Spleen (tissue), 11 donors: ENCODE results near the gene NECTIN1. TPM values are rescaled to one million over a fixed set of nuclear protein-coding genes. Genes with fewer than 3 reads are reported as not detected.

ENCODE experiments used
- DNase-seq: peaks from one replicate; pipeline ENCODE4 v3.0.0-alpha.2; 2020
- H3K27ac ChIP-seq, 8 donors: fragments of 200-600 bp; sonication (generic) in 7 of 8; 1 replicate in 4 of 8; 2 replicates in 4 of 8; pipeline versions ENCODE4 v1.5.0 to v1.8.0; 2016 to 2021; ENCODE audit warnings: inconsistent platforms in 4 of 8, mild to moderate bottlenecking in 4 of 8, moderate library complexity in 1 of 8
- H3K27me3 ChIP-seq, 7 donors: fragments of 200-600 bp; sonication (generic) in 6 of 7; replicated peaks in 1 of 7; 1 replicate in 4 of 7; 2 replicates in 3 of 7; pipeline versions ENCODE4 v1.5.0 to v1.8.0; 2016 to 2021; ENCODE audit warnings: inconsistent platforms in 3 of 7, mild to moderate bottlenecking in 1 of 7
- H3K36me3 ChIP-seq, 6 donors: fragments of 200-600 bp; sonication (generic) in 5 of 6; 1 replicate in 4 of 6; 2 replicates in 2 of 6; pipeline versions ENCODE4 v1.5.0 to v1.8.0; 2016 to 2021; ENCODE audit warnings: inconsistent platforms in 2 of 6
- H3K4me1 ChIP-seq, 6 donors: fragments of 200-600 bp; sonication (generic) in 5 of 6; 1 replicate in 3 of 6; 2 replicates in 3 of 6; pipeline versions ENCODE4 v1.5.0 to v1.8.0; 2016 to 2021; ENCODE audit warnings: inconsistent platforms in 3 of 6
- H3K4me3 ChIP-seq, 8 donors: fragments of 200-600 bp; sonication (generic) in 7 of 8; 1 replicate in 4 of 8; 2 replicates in 4 of 8; pipeline versions ENCODE4 v1.5.0 to v1.8.0; 2016 to 2021; ENCODE audit warnings: inconsistent platforms in 4 of 8, mild to moderate bottlenecking in 4 of 8, moderate library complexity in 2 of 8
- H3K9me3 ChIP-seq, 8 donors: fragments of 200-600 bp; sonication (generic) in 7 of 8; 1 replicate in 4 of 8; 2 replicates in 4 of 8; pipeline versions ENCODE4 v1.5.0 to v1.8.0; 2016 to 2021; ENCODE audit warnings: inconsistent platforms in 4 of 8
- POLR2A ChIP-seq, 3 donors: fragments of 450-650 bp; IDR thresholded peaks; one replicate each; pipeline ENCODE4 v1.5.1; 2017; ENCODE audit warnings: antibody characterized with exemption in 3 of 3, mild to moderate bottlenecking in 1 of 3
- POLR2AphosphoS5 ChIP-seq, 3 donors: sonication (generic); formaldehyde crosslinking; IDR thresholded peaks; one replicate each; pipeline ENCODE4 v1.5.1; 2017; ENCODE audit warnings: antibody characterized with exemption in 3 of 3
- WGBS, 5 donors: extraction: QIAGEN DNeasy Blood & Tissue Kit in 3 of 5; methylation state at CpG; one replicate each; pipeline versions ENCODE4 v1.1.5 to v1.1.7; 2013 to 2018; 5-methylcytosine and 5-hydroxymethylcytosine counted together
- intact Hi-C: fragments of 100-400 bp; cut with DNase I; formaldehyde crosslinking; loops from one replicate; pipeline ENCODE4 v1.15.0; 2023; ENCODE audit warnings: low total_unique reads
- polyA plus RNA-seq, 3 donors: library from polyadenylated mRNA; stranded (reverse); fragments of 200-250 nt; gene quantifications; one replicate each; pipeline ENCODE4 v1.2.1, GENCODE V29; 2013
- total RNA-seq, 7 donors: library from RNA; depleted of rRNA in 3 of 7; stranded (reverse); fragments of >200 nt in 3 of 7; fragmentation: NEBNext Ultra II Directional in 4 of 7; extraction: Animal tissue kit (Norgen Biotek cat#: 25700) in 4 of 7; gene quantifications; one replicate each; pipeline versions ENCODE4 v1.1.0 to v1.2.1, GENCODE V29; 2016 to 2021
- TF ChIP-seq, protein P1 (sequence below), 11 experiments: fragments of 200-600 bp in 7 of 11; fragments of 450-650 bp in 4 of 11; sonication (generic) in 4 of 11; IDR thresholded peaks in 8 of 11; conservative IDR thresholded peaks in 3 of 11; 1 replicate in 7 of 11; 2 replicates in 4 of 11; pipeline versions ENCODE4 v1.4.0 to v1.8.0; 2016 to 2021; ENCODE audit warnings: antibody characterized with exemption in 11 of 11, inconsistent platforms in 4 of 11, mild to moderate bottlenecking in 1 of 11
- donor health status: healthy with polysubstance abuse.
- donor health status: DM: no; HTN: no; CAD: no; lungs with moderate emphysema.
- donor health status: DM: no; HTN: no; CAD: no.
- donor health status: Bipolar disorder and iron deficiency.
- donor health status: healthy.
- donor health status: DM: no; HTN: no; CAD: no.
- donor health status: DM: yes; HTN: yes; CAD: no.

The NECTIN1 gene
- total and polyA plus RNA-seq, 10 donors, result 0.67 to 16.2 (median 5.8) TPM

DNA sequence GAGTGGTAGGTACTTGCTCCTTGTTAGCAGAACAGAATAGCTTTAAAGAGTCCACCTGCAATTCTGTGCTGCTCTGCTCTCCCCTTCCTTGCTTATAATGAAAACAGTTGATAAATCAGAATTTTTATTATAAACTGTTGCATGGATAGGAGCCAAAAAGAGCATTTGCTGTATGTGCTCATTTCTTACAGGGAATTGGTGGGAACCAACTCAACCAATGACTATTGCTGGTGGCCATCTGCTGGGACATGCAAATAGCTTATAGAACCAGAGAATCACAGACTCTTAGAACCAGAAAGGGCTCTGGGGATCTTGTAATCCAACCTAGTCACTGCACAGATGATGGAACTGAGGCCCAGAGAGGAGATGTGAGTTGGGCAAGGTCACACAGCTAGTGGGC, 43.1 kb upstream of the NECTIN1 start:
- intact Hi-C loops, result no loop called here
- TF ChIP-seq, protein P1, sequence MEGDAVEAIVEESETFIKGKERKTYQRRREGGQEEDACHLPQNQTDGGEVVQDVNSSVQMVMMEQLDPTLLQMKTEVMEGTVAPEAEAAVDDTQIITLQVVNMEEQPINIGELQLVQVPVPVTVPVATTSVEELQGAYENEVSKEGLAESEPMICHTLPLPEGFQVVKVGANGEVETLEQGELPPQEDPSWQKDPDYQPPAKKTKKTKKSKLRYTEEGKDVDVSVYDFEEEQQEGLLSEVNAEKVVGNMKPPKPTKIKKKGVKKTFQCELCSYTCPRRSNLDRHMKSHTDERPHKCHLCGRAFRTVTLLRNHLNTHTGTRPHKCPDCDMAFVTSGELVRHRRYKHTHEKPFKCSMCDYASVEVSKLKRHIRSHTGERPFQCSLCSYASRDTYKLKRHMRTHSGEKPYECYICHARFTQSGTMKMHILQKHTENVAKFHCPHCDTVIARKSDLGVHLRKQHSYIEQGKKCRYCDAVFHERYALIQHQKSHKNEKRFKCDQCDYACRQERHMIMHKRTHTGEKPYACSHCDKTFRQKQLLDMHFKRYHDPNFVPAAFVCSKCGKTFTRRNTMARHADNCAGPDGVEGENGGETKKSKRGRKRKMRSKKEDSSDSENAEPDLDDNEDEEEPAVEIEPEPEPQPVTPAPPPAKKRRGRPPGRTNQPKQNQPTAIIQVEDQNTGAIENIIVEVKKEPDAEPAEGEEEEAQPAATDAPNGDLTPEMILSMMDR (IDR thresholded peaks at IDR 0.05 in 8 of 11, conservative IDR thresholded peaks at IDR 0.05 in 3 of 11), result no peak
- no peak for TF ChIP-seq POLR2AphosphoS5 (IDR thresholded peaks at IDR 0.05)
- no peak for TF ChIP-seq POLR2A (IDR thresholded peaks at IDR 0.05)
- Histone ChIP-seq H3K27me3 (peaks cover 0 to 18% (median 0%) of the 10 kb centered on the region in 7 donors), H3K27ac (no peak overlapping the region), H3K36me3 (no peaks in the 10 kb centered on the region), H3K4me3 (no peak overlapping the region), H3K9me3 (peaks cover 0 to 14% (median 9%) of the 10 kb centered on the region in 8 donors), H3K4me1 (no peaks in the 10 kb centered on the region)
- DNase-seq, result no peak

DNA sequence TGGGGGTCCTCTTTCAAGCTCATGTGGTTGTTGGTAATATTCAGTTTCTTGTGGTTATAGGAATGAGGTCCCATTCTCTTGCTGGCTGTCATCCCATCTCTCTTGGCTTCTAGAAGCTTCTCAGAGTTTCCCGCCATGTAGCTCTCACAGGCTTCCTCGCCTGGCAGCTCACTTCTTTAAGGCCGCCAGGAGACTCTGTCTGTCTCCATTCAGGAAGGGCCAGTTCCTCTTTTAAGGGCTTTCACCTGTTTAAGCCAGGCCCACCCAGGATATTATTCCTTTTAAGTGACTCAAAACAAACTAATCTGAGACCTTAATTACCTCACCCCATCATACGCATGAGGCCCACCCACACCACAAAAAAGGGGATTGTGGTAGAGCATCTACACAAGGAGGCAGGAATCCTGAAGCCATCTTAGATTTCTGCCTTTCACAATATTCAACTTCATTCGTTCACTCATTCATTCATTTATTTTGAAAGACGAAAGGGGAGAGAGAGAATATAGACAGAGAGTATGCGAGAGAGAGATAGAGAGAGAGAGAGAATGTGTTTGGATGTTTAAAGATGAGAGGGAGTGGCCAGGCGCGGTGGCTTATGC, 42.3 kb upstream of the NECTIN1 start:
- no peaks in the 10 kb centered on the region for H3K4me1 ChIP-seq
- H3K27me3 ChIP-seq, result peaks cover 0 to 18% (median 0%) of the 10 kb centered on the region in 7 donors
- no peak overlapping the region for H3K4me3 ChIP-seq
- H3K27ac ChIP-seq, result no peak overlapping the region
- 85 to 90% (median 88%) methylated on average over 9 of the region's 9 CpGs for WGBS, 5 donors
- DNase-seq, result no peak
- TF ChIP-seq POLR2AphosphoS5 (IDR thresholded peaks at IDR 0.05), result no peak
- no peak for TF ChIP-seq POLR2A (IDR thresholded peaks at IDR 0.05)
- TF ChIP-seq, protein P1 (IDR thresholded peaks at IDR 0.05 in 8 of 11, conservative IDR thresholded peaks at IDR 0.05 in 3 of 11), result no peak
- peaks cover 0 to 20% (median 10%) of the 10 kb centered on the region in 8 donors for H3K9me3 ChIP-seq
- intact Hi-C loops, result no loop called here
- no peaks in the 10 kb centered on the region for H3K36me3 ChIP-seq

DNA sequence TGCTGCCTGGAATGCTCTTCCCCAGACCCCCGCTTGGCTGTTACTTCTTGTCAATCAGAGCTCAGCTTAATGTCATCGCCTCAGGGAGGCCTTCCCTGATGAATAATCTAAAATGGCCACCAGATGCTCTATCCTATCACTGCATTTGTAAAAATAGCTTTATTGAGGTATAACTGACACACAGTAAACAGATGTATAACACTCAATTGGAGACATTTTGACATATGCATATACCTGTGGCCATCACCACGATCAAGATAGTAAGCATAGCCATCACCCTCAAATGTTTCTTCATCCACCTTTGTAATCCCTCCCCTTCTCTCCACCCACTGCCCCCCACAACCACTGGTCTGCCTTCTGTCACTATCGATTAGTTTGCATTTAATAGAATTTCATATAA, 36.6 kb upstream of the NECTIN1 start:
- TF ChIP-seq, protein P1 (IDR thresholded peaks at IDR 0.05 in 8 of 11, conservative IDR thresholded peaks at IDR 0.05 in 3 of 11), result no peak
- TF ChIP-seq POLR2AphosphoS5 (IDR thresholded peaks at IDR 0.05) (no peak), POLR2A (IDR thresholded peaks at IDR 0.05) (no peak)
- WGBS, 5 donors, result 75 to 93% (median 78%) methylated on average over 4 of the region's 4 CpGs
- intact Hi-C loops, result no loop called here
- Histone ChIP-seq H3K27ac (no peak overlapping the region), H3K27me3 (peaks cover 0 to 29% (median 0%) of the 10 kb centered on the region in 7 donors), H3K36me3 (no peaks in the 10 kb centered on the region), H3K9me3 (peaks cover 0 to 25% (median 10%) of the 10 kb centered on the region in 8 donors), H3K4me3 (no peak overlapping the region), H3K4me1 (no peaks in the 10 kb centered on the region)
- no peak for DNase-seq

DNA sequence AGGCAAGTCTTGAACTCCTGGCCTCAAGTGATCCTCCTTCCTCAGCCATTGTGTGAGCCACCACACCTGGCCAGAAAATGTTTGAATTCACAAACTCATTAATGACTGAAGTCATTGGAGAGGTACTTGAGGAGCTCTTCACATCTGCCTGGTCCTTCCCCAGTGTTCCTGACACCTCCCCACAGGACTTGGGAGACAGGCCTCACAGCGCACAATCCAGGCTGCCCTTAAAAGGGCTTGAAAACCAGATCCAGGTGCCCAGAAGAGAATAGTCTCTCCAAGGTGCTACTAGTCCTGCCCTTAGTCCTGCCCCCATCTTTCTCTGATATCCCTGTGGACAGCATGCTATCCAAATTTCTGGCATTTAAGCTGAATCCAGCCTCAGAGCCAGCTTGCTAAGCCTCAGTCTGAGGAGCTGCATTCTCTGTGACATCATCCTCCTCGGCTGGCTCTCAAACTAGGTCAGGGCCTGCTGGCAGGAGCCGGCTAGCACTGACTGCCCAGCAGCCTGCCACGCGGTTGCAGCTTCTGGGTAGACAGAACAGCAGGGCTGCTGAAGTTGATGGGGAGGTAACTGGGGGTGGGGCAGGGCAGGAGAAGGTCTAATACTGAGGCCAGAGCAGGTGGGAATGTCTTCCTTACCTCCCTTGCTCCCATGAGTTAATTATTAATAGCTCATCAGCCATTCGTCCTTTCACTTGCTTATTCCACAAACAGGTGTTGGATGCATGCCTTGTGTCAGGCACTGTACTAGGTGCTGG, 35.3 kb upstream of the NECTIN1 start:
- peak; percentile 69 for DNase-seq
- Histone ChIP-seq H3K36me3 (no peaks in the 10 kb centered on the region), H3K27me3 (peaks cover 0 to 25% (median 0%) of the 10 kb centered on the region in 7 donors), H3K4me1 (no peaks in the 10 kb centered on the region), H3K4me3 (no peak overlapping the region), H3K27ac (no peak overlapping the region), H3K9me3 (peaks cover 0 to 25% (median 10%) of the 10 kb centered on the region in 8 donors)
- 34 to 64% (median 49%) methylated on average over 4 to 6 of the region's 6 CpGs for WGBS, 5 donors
- TF ChIP-seq POLR2A (IDR thresholded peaks at IDR 0.05) (no peak), POLR2AphosphoS5 (IDR thresholded peaks at IDR 0.05) (no peak)
- TF ChIP-seq, protein P1 (IDR thresholded peaks at IDR 0.05 in 8 of 11, conservative IDR thresholded peaks at IDR 0.05 in 3 of 11), result no peak
- intact Hi-C loops, result no loop called here
